ENCODE data around the gene SPRR2E. TPM values are rescaled to one million over a fixed set of nuclear protein-coding genes. Genes with fewer than 3 reads are reported as not detected.
"Not testable (repeated sequence)": the region's sequence is repeated elsewhere in the genome, so short reads cannot be mapped to it uniquely, and the experiment has no call there.

SPRR2E gene
- total RNA-seq, 1 donor from 2014 or later: not detected

- Histone ChIP-seq H3K27me3 (no peaks in the 10 kb centered on the region), H3K27ac (no peak overlapping the region), H3K36me3 (no peaks in the 10 kb centered on the region), H4K20me1 (ENCODE audit: low read depth) (no peaks in the 10 kb centered on the region), H2AFZ (replicated peaks) (no peak overlapping the region), H3K79me2 (ENCODE audit: low read depth) (no peaks in the 10 kb centered on the region), H3K4me1 (no peaks in the 10 kb centered on the region), H3K9me3 (ENCODE audit: low read depth) (peaks cover 19% of the 10 kb centered on the region), H3K4me3 (no peak overlapping the region), H3F3A (ENCODE audit: low read depth) (no peaks in the 10 kb centered on the region), H3K9ac (no peak overlapping the region), H3K4me2 (no peak overlapping the region)
- TF ChIP-seq EZH2phosphoT487 (IDR thresholded peaks at IDR 0.05) (no peak), EZH2 (IDR thresholded peaks at IDR 0.05) (no peak), CTCF (IDR thresholded peaks at IDR 0.05) (no peak)
- Mint-ChIP-seq H3K9me3 (peaks cover 3% of the 10 kb centered on the region), H3K4me1 (peaks cover 11% of the 10 kb centered on the region), H3K27ac (no peak overlapping the region), H3K4me3 (no peak overlapping the region), H3K36me3 (peaks cover 2% of the 10 kb centered on the region), H3K27me3 (ENCODE audit: insufficient read depth, low read depth) (peaks cover 3% of the 10 kb centered on the region)
- no peak for DNase-seq (ENCODE audit: low spot score)
These were observed 25.2 kb upstream of the SPRR2E start for GRCh38 chr1:153119491-153119971.

GRCh38 chr1:153115264-153115663, 20.9 kb upstream of the SPRR2E start:
- not testable (repeated sequence) for H3K4me1 ChIP-seq; H4K20me1 ChIP-seq (ENCODE audit: low read depth); H2AFZ ChIP-seq (replicated peaks); H3K36me3 Mint-ChIP-seq; H3K36me3 ChIP-seq; H3K9me3 ChIP-seq (ENCODE audit: low read depth); H3K27ac ChIP-seq; H3K79me2 ChIP-seq (ENCODE audit: low read depth); H3K4me2 ChIP-seq; H3K4me3 Mint-ChIP-seq; H3K4me3 ChIP-seq; H3K27me3 Mint-ChIP-seq (ENCODE audit: insufficient read depth, low read depth); DNase-seq (ENCODE audit: low spot score); H3K9ac ChIP-seq; H3K27me3 ChIP-seq; H3F3A ChIP-seq (ENCODE audit: low read depth); H3K27ac Mint-ChIP-seq; H3K9me3 Mint-ChIP-seq; H3K4me1 Mint-ChIP-seq

DNA sequence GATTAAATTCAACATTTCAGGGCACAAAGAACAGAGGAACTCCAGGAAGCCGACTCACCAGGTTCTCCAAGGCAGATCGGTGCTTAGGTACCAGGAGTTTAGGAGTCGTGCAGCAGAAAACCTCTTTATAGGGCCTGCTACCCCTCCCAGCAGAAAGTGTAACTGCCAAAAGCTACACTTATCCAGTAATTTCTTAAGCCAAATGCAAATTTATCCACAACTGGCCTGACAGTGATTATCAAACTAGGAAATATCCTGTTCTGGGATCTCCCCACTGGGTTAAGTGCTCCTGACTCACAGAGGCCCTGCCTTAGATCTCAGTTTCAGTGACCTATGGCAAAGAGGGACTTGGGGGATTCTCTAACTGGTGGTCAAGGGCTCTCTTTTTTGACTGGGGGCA, 19.1 kb upstream of the SPRR2E start, which contains the start of gene SPRR2F:
SPRR2F (minus strand) TSS at position 101 of the 400 bp plus-strand sequence. CDS start 783 bp downstream, outside the sequence.
- no peak within 1 kb of the TSS for H3K27ac ChIP-seq
- no peaks in the 10 kb centered on the region for H3K36me3 ChIP-seq
- no peaks in the 10 kb centered on the region for H3F3A ChIP-seq (ENCODE audit: low read depth)
- peaks cover 2% of the 10 kb centered on the region for H3K9me3 Mint-ChIP-seq
- H3K79me2 ChIP-seq (ENCODE audit: low read depth): no peaks in the 10 kb centered on the region
- H2AFZ ChIP-seq (replicated peaks): no peak within 1 kb of the TSS
- TF ChIP-seq EZH2phosphoT487 (IDR thresholded peaks at IDR 0.05) (no peak), CTCF (IDR thresholded peaks at IDR 0.05) (no peak), EZH2 (IDR thresholded peaks at IDR 0.05) (no peak)
- no peaks in the 10 kb centered on the region for H3K4me1 Mint-ChIP-seq
- no peak within 1 kb of the TSS for H3K4me2 ChIP-seq
- H3K4me3 Mint-ChIP-seq: no peak within 1 kb of the TSS
- H3K27me3 ChIP-seq: no peaks in the 10 kb centered on the region
- no peaks in the 10 kb centered on the region for H3K4me1 ChIP-seq
- no peaks in the 10 kb centered on the region for H3K27me3 Mint-ChIP-seq (ENCODE audit: insufficient read depth, low read depth)
- peaks cover 4% of the 10 kb centered on the region for H3K9me3 ChIP-seq (ENCODE audit: low read depth)
- no peak within 1 kb of the TSS for H3K9ac ChIP-seq
- no peaks in the 10 kb centered on the region for H4K20me1 ChIP-seq (ENCODE audit: low read depth)
- no peak for DNase-seq (ENCODE audit: low spot score)
- H3K27ac Mint-ChIP-seq: no peak within 1 kb of the TSS
- H3K4me3 ChIP-seq: no peak within 1 kb of the TSS
- no peaks in the 10 kb centered on the region for H3K36me3 Mint-ChIP-seq

DNA sequence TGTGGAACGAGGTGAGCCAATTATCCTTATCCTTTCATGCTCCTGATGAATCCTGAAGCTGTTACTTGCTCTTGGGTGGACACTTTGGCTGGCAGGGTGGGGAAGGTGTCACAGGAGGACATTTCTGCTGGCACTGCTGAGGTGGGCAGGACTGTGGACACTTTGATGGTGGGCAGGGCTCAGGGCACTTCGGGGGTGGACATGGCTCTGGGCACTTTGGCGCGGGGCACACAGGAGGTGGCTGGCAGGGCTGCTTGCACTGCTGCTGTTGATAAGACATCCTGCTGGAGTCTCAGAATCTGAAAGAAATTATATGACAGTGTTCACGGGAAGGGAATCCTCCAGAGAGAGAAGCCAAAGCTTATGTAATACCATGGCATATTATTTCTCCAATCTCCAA, 18.1 kb upstream of the SPRR2E start:
- not testable (repeated sequence) for H3K9me3 ChIP-seq (ENCODE audit: low read depth); H4K20me1 ChIP-seq (ENCODE audit: low read depth)

More for the DNA sequence above, 18.1 kb upstream of the SPRR2E start:
- H2AFZ ChIP-seq (replicated peaks); H3K4me1 Mint-ChIP-seq; H3K27me3 ChIP-seq; H3K36me3 ChIP-seq; DNase-seq (ENCODE audit: low spot score); H3K27me3 Mint-ChIP-seq (ENCODE audit: insufficient read depth, low read depth); H3K4me2 ChIP-seq; H3K4me3 ChIP-seq; H3K4me1 ChIP-seq; H3K27ac ChIP-seq; H3K9ac ChIP-seq; H3K4me3 Mint-ChIP-seq; H3F3A ChIP-seq (ENCODE audit: low read depth); H3K9me3 Mint-ChIP-seq; H3K36me3 Mint-ChIP-seq; H3K79me2 ChIP-seq (ENCODE audit: low read depth); H3K27ac Mint-ChIP-seq: not testable (repeated sequence)
